Neural progenitor cell (in vitro differentiated cells): ENCODE results near the gene GGT6. TPM values are rescaled to one million over a fixed set of nuclear protein-coding genes. Genes with fewer than 3 reads are reported as not detected.

Experiments
- DNase-seq: peaks from one replicate; pipeline ENCODE4 v3.0.0-alpha.2; 2016; ENCODE audit warnings: low spot score
- H2AFZ ChIP-seq: fragments of 200-600 bp; sonication (generic); replicated peaks from 2 replicates; pipeline ENCODE4 v1.6.1; 2016; ENCODE audit warnings: antibody characterized with exemption
- H3F3A ChIP-seq: fragments of 200-600 bp; sonication (generic); 2 replicates; pipeline ENCODE4 v1.6.1; 2016; ENCODE audit warnings: antibody characterized with exemption, low read depth
- H3K27ac ChIP-seq: fragments of 200-600 bp; sonication (generic); 2 replicates; pipeline ENCODE4 v1.5.1; 2016; ENCODE audit warnings: mild to moderate bottlenecking
- H3K27me3 ChIP-seq: fragments of 200-600 bp; sonication (generic); 2 replicates; pipeline ENCODE4 v1.6.1; 2016; ENCODE audit warnings: mild to moderate bottlenecking, moderate library complexity
- H3K36me3 ChIP-seq: fragments of 200-600 bp; sonication (generic); 2 replicates; pipeline ENCODE4 v1.5.1; 2016
- H3K4me1 ChIP-seq: fragments of 200-600 bp; sonication (generic); 2 replicates; pipeline ENCODE4 v1.6.1; 2016; ENCODE audit warnings: mixed run types
- H3K4me2 ChIP-seq: fragments of 200-600 bp; sonication (generic); 2 replicates; pipeline ENCODE4 v1.6.1; 2016
- H3K4me3 ChIP-seq: fragments of 200-600 bp; sonication (generic); 2 replicates; pipeline ENCODE4 v1.5.1; 2016
- H3K79me2 ChIP-seq: fragments of 200-600 bp; sonication (generic); 2 replicates; pipeline ENCODE4 v1.6.1; 2016; ENCODE audit warnings: low read depth
- H3K9ac ChIP-seq: fragments of 200-600 bp; sonication (generic); 2 replicates; pipeline ENCODE4 v1.6.1; 2016
- H3K9me3 ChIP-seq: fragments of 200-600 bp; sonication (generic); 2 replicates; pipeline ENCODE4 v1.5.1; 2016; ENCODE audit warnings: low read depth
- H4K20me1 ChIP-seq: fragments of 200-600 bp; sonication (generic); 2 replicates; pipeline ENCODE4 v1.6.1; 2016; ENCODE audit warnings: low read depth
- H3K27ac Mint-ChIP-seq: 3 replicates; pipeline ENCODE4 v1.8.0; 2021; ENCODE audit warnings: mixed read lengths
- H3K27me3 Mint-ChIP-seq: 2 replicates; pipeline ENCODE4 v1.8.0; 2022; ENCODE audit warnings: low read depth, mild to moderate bottlenecking, inconsistent platforms, moderate library complexity, mixed read lengths; ENCODE audit not compliant: insufficient read depth
- H3K36me3 Mint-ChIP-seq: 3 replicates; pipeline ENCODE4 v1.8.0; 2021; ENCODE audit warnings: mixed read lengths
- H3K4me1 Mint-ChIP-seq: 3 replicates; pipeline ENCODE4 v1.8.0; 2021; ENCODE audit warnings: mixed read lengths
- H3K4me3 Mint-ChIP-seq: 3 replicates; pipeline ENCODE4 v1.8.0; 2021; ENCODE audit warnings: mild to moderate bottlenecking, moderate library complexity, mixed read lengths
- H3K9me3 Mint-ChIP-seq: 3 replicates; pipeline ENCODE4 v1.8.0; 2020; ENCODE audit warnings: mixed read lengths
- EZH2 ChIP-seq: fragments of 200-600 bp; sonication (generic); IDR thresholded peaks from 2 replicates; pipeline ENCODE4 v1.6.1; 2017; ENCODE audit warnings: antibody characterized with exemption, mild to moderate bottlenecking, moderate library complexity
- EZH2phosphoT487 ChIP-seq: fragments of 200-600 bp; sonication (generic); IDR thresholded peaks from 2 replicates; pipeline ENCODE4 v1.6.1; 2017; ENCODE audit warnings: antibody characterized with exemption
- total RNA-seq: library from RNA; depleted of rRNA; stranded (reverse); fragments of >200 nt; gene quantifications from 2 replicates; pipeline ENCODE4 v1.2.3, GENCODE V29; 2015; ENCODE audit warnings: low replicate concordance
- TF ChIP-seq, protein P1 (sequence below): fragments of 200-600 bp; sonication (generic); IDR thresholded peaks from 2 replicates; pipeline ENCODE4 v1.5.1; 2017; ENCODE audit warnings: antibody characterized with exemption, mild to moderate bottlenecking

Gene GGT6
- total RNA-seq, 1 donor from 2014 or later: not detected

- no peaks in the 10 kb centered on the region for H3F3A ChIP-seq
- no peak overlapping the region for H3K4me3 ChIP-seq
- no peak overlapping the region for H3K27ac ChIP-seq
- H3K9ac ChIP-seq: no peak overlapping the region
- DNase-seq: no peak
- H3K4me1 ChIP-seq: no peaks in the 10 kb centered on the region
- H4K20me1 ChIP-seq: no peaks in the 10 kb centered on the region
- H3K36me3 Mint-ChIP-seq: no peaks in the 10 kb centered on the region
- no peaks in the 10 kb centered on the region for H3K9me3 ChIP-seq
- no peak overlapping the region for H3K27ac Mint-ChIP-seq
- H3K4me3 Mint-ChIP-seq: no peak overlapping the region
- H3K27me3 ChIP-seq: no peaks in the 10 kb centered on the region
- no peak for TF ChIP-seq EZH2
- no peak for TF ChIP-seq EZH2phosphoT487
- TF ChIP-seq, protein P1, sequence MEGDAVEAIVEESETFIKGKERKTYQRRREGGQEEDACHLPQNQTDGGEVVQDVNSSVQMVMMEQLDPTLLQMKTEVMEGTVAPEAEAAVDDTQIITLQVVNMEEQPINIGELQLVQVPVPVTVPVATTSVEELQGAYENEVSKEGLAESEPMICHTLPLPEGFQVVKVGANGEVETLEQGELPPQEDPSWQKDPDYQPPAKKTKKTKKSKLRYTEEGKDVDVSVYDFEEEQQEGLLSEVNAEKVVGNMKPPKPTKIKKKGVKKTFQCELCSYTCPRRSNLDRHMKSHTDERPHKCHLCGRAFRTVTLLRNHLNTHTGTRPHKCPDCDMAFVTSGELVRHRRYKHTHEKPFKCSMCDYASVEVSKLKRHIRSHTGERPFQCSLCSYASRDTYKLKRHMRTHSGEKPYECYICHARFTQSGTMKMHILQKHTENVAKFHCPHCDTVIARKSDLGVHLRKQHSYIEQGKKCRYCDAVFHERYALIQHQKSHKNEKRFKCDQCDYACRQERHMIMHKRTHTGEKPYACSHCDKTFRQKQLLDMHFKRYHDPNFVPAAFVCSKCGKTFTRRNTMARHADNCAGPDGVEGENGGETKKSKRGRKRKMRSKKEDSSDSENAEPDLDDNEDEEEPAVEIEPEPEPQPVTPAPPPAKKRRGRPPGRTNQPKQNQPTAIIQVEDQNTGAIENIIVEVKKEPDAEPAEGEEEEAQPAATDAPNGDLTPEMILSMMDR: no peak
- no peaks in the 10 kb centered on the region for H3K79me2 ChIP-seq
- H3K9me3 Mint-ChIP-seq: no peaks in the 10 kb centered on the region
- H3K4me1 Mint-ChIP-seq: no peaks in the 10 kb centered on the region
- no peaks in the 10 kb centered on the region for H3K36me3 ChIP-seq
- H3K4me2 ChIP-seq: no peak overlapping the region
- peaks cover 2% of the 10 kb centered on the region for H3K27me3 Mint-ChIP-seq
- no peak overlapping the region for H2AFZ ChIP-seq
Observed at GRCh38 chr17:4544951-4545216, 15.5 kb downstream of the GGT6 start.

DNA sequence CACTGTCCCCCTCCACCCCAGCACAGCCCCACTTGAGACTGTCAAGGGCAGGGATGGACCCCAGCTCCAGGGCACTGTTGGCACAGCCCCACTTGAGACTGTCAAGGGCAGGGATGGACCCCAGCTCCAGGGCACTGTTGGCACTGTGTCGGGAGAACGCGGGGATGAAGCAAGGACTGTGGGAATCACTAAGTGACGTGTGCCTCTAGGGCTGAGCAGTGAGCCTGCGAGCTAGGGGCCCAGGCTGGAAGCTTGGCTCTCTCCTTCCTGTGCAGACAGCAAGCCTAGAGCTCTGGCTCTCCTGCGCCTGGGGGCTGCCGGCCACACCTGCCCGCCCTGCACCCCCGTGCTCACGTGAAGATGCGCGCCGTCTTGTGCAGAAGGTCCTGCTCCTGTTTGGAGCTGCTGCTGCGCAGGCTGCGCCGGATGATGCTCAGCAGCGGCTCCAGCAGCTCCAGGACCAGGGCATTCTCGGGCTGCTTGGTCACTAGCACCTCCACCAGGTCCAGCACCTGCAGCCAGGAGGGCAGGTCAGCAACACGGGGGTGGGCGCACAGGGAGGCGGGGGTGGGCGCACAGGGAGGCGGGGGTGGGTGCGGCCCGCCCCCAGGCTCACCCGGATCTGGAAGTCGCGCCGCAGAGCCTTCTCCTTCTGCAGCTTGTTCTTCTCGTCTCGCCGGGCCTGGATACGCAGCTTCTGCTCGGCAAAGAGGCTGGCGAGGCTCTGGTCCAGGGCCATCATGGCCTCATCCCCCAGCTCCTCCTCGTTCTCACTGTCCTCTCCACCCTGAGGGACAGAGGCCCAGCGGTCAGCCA lies 16.0 kb downstream of the GGT6 start:
- no peaks in the 10 kb centered on the region for H3K4me1 ChIP-seq
- no peaks in the 10 kb centered on the region for H3K27me3 ChIP-seq
- H3K4me2 ChIP-seq: no peak overlapping the region
- DNase-seq: no peak
- H3K9me3 ChIP-seq: no peaks in the 10 kb centered on the region
- no peak overlapping the region for H3K27ac ChIP-seq
- Mint-ChIP-seq H3K4me1 (no peaks in the 10 kb centered on the region), H3K36me3 (peaks cover 3% of the 10 kb centered on the region), H3K27me3 (peaks cover 2% of the 10 kb centered on the region), H3K27ac (no peak overlapping the region), H3K4me3 (no peak overlapping the region), H3K9me3 (no peaks in the 10 kb centered on the region)
- TF ChIP-seq, protein P1: no peak
- TF ChIP-seq EZH2 (no peak), EZH2phosphoT487 (no peak)
- H2AFZ ChIP-seq: no peak overlapping the region
- H3K79me2 ChIP-seq: no peaks in the 10 kb centered on the region
- no peaks in the 10 kb centered on the region for H4K20me1 ChIP-seq
- no peaks in the 10 kb centered on the region for H3K36me3 ChIP-seq
- no peak overlapping the region for H3K4me3 ChIP-seq
- H3K9ac ChIP-seq: no peak overlapping the region
- H3F3A ChIP-seq: no peaks in the 10 kb centered on the region

- TF ChIP-seq EZH2: no peak
- TF ChIP-seq, protein P1: no peak
- TF ChIP-seq EZH2phosphoT487: no peak
- no peaks in the 10 kb centered on the region for H3F3A ChIP-seq
- no peaks in the 10 kb centered on the region for H3K9me3 Mint-ChIP-seq
- no peak overlapping the region for H3K9ac ChIP-seq
- no peak for DNase-seq
- H3K27ac ChIP-seq: no peak overlapping the region
- H3K4me3 Mint-ChIP-seq: no peak overlapping the region
- H3K4me2 ChIP-seq: no peak overlapping the region
- no peak overlapping the region for H3K4me3 ChIP-seq
- H3K27me3 ChIP-seq: no peaks in the 10 kb centered on the region
- H3K9me3 ChIP-seq: no peaks in the 10 kb centered on the region
- H3K36me3 ChIP-seq: no peaks in the 10 kb centered on the region
- no peaks in the 10 kb centered on the region for H4K20me1 ChIP-seq
- H3K4me1 Mint-ChIP-seq: no peaks in the 10 kb centered on the region
- no peaks in the 10 kb centered on the region for H3K4me1 ChIP-seq
- H2AFZ ChIP-seq: no peak overlapping the region
- no peaks in the 10 kb centered on the region for H3K27me3 Mint-ChIP-seq
- H3K36me3 Mint-ChIP-seq: peaks cover 3% of the 10 kb centered on the region
- no peaks in the 10 kb centered on the region for H3K79me2 ChIP-seq
- no peak overlapping the region for H3K27ac Mint-ChIP-seq
Observed at GRCh38 chr17:4543557-4544026, 16.8 kb downstream of the GGT6 start.
